ENCODE data around the gene SPSB1.

DNA sequence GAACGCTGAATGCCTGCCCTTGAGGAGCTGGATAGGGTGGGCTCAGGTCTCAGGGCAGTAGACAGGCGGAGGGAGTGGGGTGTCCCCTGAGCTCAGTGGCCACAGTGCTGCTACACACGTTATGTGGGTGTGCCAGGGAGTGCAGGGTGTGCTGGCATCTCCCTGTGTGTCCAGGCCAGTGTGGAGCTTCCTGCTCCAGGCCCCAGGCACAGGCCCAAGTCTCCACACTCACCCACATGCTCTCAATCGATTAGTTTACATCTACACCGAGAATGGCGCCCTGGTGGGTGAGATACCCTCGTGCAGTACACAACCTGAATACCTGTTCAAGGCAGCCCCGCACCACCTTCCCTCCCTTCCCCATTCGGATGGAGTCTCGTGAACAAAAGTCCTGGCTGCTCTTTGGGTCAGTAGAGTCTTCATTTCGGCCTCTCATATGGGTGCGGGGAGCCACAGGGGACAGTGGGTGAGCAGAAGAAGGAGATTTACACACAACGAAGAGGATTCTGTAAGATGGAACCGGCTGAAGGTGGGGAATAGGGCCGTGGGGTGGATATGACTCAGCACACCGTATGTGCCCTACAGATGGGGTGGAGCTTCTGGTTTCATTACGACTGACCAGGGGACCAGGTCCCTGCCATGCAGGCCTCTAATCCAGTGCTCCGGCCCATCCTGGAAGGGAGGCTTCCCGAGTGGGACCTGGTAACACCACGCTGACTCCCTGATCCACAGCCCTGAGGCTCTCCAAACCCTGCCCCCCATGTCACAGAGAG, 93.3 kb downstream of the SPSB1 start:
- TF ChIP-seq POLR2AphosphoS5 (IDR thresholded peaks at IDR 0.05; ENCODE audit: low read depth, low read length) (no peak), POLR2A (IDR thresholded peaks at IDR 0.05; ENCODE audit: low read depth, low read length) (no peak), POU2F2 (IDR thresholded peaks at IDR 0.05; ENCODE audit: low read depth, low read length) (no peak), TAF1 (IDR thresholded peaks at IDR 0.05; ENCODE audit: low read depth, low read length) (no peak)

Data from GM12891 (cell line).